Lung (tissue), 12 donors: ENCODE data around the gene MYH7. TPM values are rescaled to one million over a fixed set of nuclear protein-coding genes. Genes with fewer than 3 reads are reported as not detected.

Experiments
- ATAC-seq: fragments of 200-7000 bp; cut with Tn5 transposase; one replicate; pipeline ENCODE4 v1.9.1; 2020; ENCODE audit warnings: moderate number of reproducible peaks; ENCODE audit not compliant: insufficient read depth, low FRiP score
- DNase-seq, 3 donors: peaks; one replicate each; pipeline ENCODE4 v3.0.0-alpha.2; 2013 to 2017
- H3K27ac ChIP-seq, 2 donors: one replicate each; pipeline ENCODE4 v1.5.1; 2013; ENCODE audit warnings: mild to moderate bottlenecking in 2 of 2, moderate library complexity in 2 of 2, control low read depth in 1 of 2, inconsistent platforms in 1 of 2, low read depth in 1 of 2, low read length in 1 of 2
- H3K27me3 ChIP-seq, 3 donors: one replicate each; pipeline ENCODE4 v1.5.1; 2013; ENCODE audit warnings: low read length in 2 of 3; ENCODE audit not compliant: control insufficient read depth in 3 of 3, insufficient read depth in 3 of 3
- H3K36me3 ChIP-seq, 4 donors: one replicate each; pipeline ENCODE4 v1.5.1; 2013; ENCODE audit warnings: low read length in 4 of 4, mild to moderate bottlenecking in 1 of 4, moderate library complexity in 1 of 4; ENCODE audit not compliant: control insufficient read depth in 4 of 4, insufficient read depth in 4 of 4
- H3K4me1 ChIP-seq, 5 donors: one replicate each; pipeline ENCODE4 v1.5.1; 2013; ENCODE audit warnings: low read length in 5 of 5, mild to moderate bottlenecking in 2 of 5, moderate library complexity in 1 of 5; ENCODE audit not compliant: control insufficient read depth in 5 of 5, insufficient read depth in 5 of 5
- H3K4me3 ChIP-seq: one replicate; pipeline ENCODE4 v1.5.1; 2013; ENCODE audit warnings: mild to moderate bottlenecking, control low read depth, moderate library complexity
- H3K9ac ChIP-seq, 2 donors: one replicate each; pipeline ENCODE4 v1.5.1; 2013; ENCODE audit warnings: low read length in 2 of 2, control low read depth in 1 of 2; ENCODE audit not compliant: insufficient read depth in 1 of 2
- H3K9me3 ChIP-seq, 4 donors: one replicate each; pipeline ENCODE4 v1.5.1; 2013; ENCODE audit warnings: low read length in 3 of 4, mild to moderate bottlenecking in 1 of 4, moderate library complexity in 1 of 4; ENCODE audit not compliant: control insufficient read depth in 4 of 4, insufficient read depth in 3 of 4
- WGBS, 2 donors: extraction: QIAGEN DNeasy Blood & Tissue Kit; methylation state at CpG; one replicate each; pipeline ENCODE4 v1.1.7; 2013; 5-methylcytosine and 5-hydroxymethylcytosine counted together
- polyA plus RNA-seq, 2 donors: library from polyadenylated mRNA; stranded (reverse); fragments of 200-250 nt; gene quantifications; one replicate each; pipeline ENCODE4 v1.2.1, GENCODE V29; 2013
- total RNA-seq, 2 donors: library from RNA; depleted of rRNA in 1 of 2; stranded (reverse); fragments of >200 nt in 1 of 2; gene quantifications; one replicate each; pipeline ENCODE4 v1.2.1, GENCODE V29; 2014 to 2021
- TF ChIP-seq, protein P1 (sequence below): IDR thresholded peaks from 2 replicates; pipeline ENCODE4 v1.5.1; 2012; ENCODE audit warnings: mild to moderate bottlenecking; ENCODE audit errors: control extremely low read depth, extremely low read depth
- donor health status: control.
- donor health status: control.
- donor health status: Bipolar disorder and iron deficiency.
- donor health status: healthy.
- donor health status: DM: yes; HTN: yes; CAD: no.

MYH7 gene
- total and polyA plus RNA-seq, 4 donors, result 0.02 to 0.19 (median 0.09) TPM; not detected in 1

DNA sequence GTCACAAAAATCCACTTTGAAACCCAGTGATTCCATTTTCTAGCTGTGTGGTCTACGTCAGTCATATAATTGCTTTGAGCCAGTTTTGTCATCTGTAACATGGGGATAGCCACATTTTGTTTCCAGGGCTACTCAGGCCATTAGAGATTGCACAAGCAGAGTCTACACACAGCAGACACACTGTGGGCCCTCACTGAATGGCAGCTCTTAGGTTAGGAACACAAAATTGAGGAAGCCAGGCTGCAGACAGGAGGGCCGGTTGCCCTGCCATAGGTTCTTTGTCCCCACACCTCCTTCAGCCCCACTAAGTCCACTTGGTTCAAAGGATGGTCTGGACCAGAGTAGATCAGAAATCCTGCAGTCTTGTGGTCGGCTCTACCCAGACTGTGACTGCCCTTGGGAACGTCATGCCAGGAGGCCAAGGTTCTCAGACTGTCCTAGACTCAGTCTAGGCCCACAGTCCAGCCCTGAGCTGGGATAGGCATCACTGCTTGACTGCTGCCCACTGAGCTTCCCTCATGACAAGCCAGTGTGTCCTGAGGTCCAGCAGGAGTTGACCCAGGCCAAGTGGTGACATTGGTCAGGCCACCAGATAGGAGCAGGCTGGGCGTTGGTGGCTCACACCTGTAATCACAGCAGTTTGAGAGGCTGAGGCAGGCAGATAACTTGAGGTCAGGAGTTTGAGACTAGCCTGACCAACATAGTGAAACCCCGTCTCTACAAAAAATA lies 3.8 kb upstream of the MYH7 start:
- H3K27ac ChIP-seq, result peak overlapping the region in 1 of 2 donors; percentile 89
- DNase-seq (no peak), ATAC-seq (no peak)
- TF ChIP-seq, protein P1, sequence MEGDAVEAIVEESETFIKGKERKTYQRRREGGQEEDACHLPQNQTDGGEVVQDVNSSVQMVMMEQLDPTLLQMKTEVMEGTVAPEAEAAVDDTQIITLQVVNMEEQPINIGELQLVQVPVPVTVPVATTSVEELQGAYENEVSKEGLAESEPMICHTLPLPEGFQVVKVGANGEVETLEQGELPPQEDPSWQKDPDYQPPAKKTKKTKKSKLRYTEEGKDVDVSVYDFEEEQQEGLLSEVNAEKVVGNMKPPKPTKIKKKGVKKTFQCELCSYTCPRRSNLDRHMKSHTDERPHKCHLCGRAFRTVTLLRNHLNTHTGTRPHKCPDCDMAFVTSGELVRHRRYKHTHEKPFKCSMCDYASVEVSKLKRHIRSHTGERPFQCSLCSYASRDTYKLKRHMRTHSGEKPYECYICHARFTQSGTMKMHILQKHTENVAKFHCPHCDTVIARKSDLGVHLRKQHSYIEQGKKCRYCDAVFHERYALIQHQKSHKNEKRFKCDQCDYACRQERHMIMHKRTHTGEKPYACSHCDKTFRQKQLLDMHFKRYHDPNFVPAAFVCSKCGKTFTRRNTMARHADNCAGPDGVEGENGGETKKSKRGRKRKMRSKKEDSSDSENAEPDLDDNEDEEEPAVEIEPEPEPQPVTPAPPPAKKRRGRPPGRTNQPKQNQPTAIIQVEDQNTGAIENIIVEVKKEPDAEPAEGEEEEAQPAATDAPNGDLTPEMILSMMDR, result no peak
- H3K4me3 ChIP-seq, result no peak overlapping the region
- H3K9ac ChIP-seq, result no peak overlapping the region
- no peaks in the 10 kb centered on the region for H3K9me3 ChIP-seq
- H3K27me3 ChIP-seq, result no peaks in the 10 kb centered on the region
- H3K36me3 ChIP-seq, result no peaks in the 10 kb centered on the region
- 86 to 94% methylated on average over 6 of the region's 6 CpGs for WGBS, 2 donors
- H3K4me1 ChIP-seq, result peaks cover 0 to 14% (median 6%) of the 10 kb centered on the region in 5 donors

DNA sequence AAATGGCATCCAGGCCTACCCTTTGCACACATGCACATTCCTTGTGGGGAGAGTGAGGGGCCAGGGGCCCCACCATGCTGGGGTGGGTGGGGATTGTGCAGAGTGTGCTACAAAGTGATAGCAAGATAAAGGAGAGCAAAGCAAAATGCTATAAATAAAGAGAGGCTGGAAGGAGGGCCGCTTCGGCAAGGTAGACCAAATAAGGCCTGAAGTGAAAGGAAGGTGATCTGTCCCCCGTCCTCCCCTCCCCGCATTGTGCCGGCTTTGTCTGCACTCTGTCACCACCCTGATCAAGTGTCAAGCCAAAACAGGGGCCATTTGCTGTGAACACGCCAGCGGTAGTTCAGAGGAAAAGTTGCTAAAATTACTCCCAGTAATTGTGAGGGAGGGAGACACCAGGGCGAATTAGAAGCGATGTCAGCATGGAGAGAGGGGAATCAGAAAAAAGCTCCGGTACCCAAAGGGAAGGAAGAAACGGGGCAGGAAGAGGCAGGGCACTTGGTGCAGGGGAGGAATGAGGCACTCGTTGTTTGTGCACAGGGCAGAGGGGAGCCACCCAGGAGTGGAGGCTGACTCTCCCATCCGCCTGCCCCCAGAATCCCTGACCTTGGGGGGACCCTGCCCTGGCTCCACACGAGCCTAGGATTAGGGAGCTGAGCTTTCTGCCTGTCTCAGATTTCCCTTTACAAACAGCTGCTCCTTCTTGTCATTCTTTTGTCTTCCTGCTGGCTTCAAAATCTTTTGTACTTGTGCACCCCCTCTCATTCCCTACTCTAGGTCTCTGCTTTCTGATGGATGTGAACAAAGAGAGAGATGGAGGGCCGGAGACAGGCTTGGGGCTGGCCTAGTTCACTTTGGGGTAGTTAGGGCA lies 2.9 kb upstream of the MYH7 start:
- Histone ChIP-seq H3K27ac (peak overlapping the region in 1 of 2 donors; percentile 89), H3K9me3 (no peaks in the 10 kb centered on the region), H3K4me3 (no peak overlapping the region), H3K36me3 (no peaks in the 10 kb centered on the region), H3K9ac (no peak overlapping the region), H3K4me1 (peaks cover 0 to 14% (median 6%) of the 10 kb centered on the region in 5 donors), H3K27me3 (no peaks in the 10 kb centered on the region)
- 57 to 63% methylated on average over 15 of the region's 15 CpGs for WGBS, 2 donors
- TF ChIP-seq, protein P1, result no peak
- ATAC-seq (no peak), DNase-seq (no peak)

DNA sequence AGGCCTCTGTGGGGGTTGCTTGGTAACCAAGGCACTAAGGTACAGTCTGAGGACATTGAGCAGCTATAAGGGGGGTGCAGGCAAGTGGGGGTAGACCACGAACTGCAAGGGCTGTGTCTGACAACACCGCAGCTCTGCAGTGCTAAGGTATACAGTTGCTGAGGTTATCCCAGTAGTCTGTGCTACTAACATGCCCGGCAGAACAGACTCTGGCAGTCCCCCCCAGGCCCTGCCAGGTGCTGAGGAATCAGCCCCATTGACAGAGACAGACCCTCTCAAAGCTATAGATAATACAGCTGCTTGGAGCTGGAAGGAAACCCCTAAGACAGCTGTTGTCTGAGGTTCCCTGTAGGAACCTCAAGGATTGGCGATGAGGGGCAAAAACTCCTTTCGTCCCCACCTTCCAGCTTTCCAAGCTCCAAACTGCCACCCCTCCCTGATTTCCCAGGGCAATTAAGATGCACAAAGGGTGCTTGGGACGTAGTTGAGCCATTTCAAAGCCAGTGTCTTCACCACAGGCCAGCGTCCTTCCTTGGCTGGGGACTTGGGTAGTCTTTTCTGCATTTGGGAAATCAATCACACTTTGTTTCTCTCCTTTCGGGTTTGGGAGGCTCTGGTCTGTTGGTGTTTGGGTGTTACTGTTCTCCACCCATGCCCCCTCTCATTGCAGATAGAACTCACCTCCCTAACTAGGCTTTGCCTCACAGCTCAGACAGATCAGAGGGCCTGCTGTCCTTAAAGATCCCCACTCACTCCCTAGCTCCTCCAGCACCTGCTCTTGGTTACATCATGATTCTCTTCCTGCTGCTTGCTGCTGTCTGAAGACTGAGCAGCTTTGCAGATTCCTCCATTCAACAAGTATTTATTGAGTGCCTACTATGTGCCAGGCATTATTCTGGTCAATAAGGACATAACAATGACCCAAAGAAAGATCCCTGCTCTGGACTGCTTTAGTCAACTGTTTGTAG lies 2.0 kb upstream of the MYH7 start:
- DNase-seq, result no peak
- no peak overlapping the region for H3K4me3 ChIP-seq
- no peak overlapping the region for H3K9ac ChIP-seq
- no peaks in the 10 kb centered on the region for H3K27me3 ChIP-seq
- peaks cover 0 to 14% (median 6%) of the 10 kb centered on the region in 5 donors for H3K4me1 ChIP-seq
- peak overlapping the region in 1 of 2 donors; percentile 84 for H3K27ac ChIP-seq
- no peak for ATAC-seq
- 73 to 82% methylated on average over 8 of the region's 8 CpGs for WGBS, 2 donors
- no peaks in the 10 kb centered on the region for H3K9me3 ChIP-seq
- H3K36me3 ChIP-seq, result no peaks in the 10 kb centered on the region
- TF ChIP-seq, protein P1, result no peak
